GM23338 (cell line): ENCODE measurements around the gene ZNHIT6.

Experiments
- CREB1 ChIP-seq: fragments of 250-450 bp; sonication (Bioruptor Pico); IDR thresholded peaks from 2 replicates; pipeline ENCODE4 v1.5.0; 2020; ENCODE audit warnings: low read depth, mild to moderate bottlenecking, moderate library complexity
- CTCF ChIP-seq, 2 experiments: fragments of 200-600 bp in 1 of 2; sonication (generic) in 1 of 2; conservative IDR thresholded peaks; 2 replicates each; pipeline versions ENCODE4 v1.5.1 to v1.6.1; 2016 to 2017; ENCODE audit warnings: antibody characterized with exemption in 2 of 2, low read depth in 2 of 2, mild to moderate bottlenecking in 2 of 2, moderate library complexity in 1 of 2
- ETS1 ChIP-seq: IDR thresholded peaks from 2 replicates; pipeline ENCODE4 v1.6.1; 2016; ENCODE audit warnings: antibody characterized with exemption
- EZH2 ChIP-seq: fragments of 200-600 bp; sonication (generic); IDR thresholded peaks from one replicate; pipeline ENCODE4 v1.8.0; 2017; ENCODE audit warnings: antibody characterized with exemption, mild to moderate bottlenecking, low read depth; ENCODE audit not compliant: unreplicated experiment
- EZH2phosphoT487 ChIP-seq: fragments of 200-600 bp; sonication (generic); IDR thresholded peaks from one replicate; pipeline ENCODE4 v1.8.1; 2018; ENCODE audit warnings: antibody characterized with exemption; ENCODE audit not compliant: unreplicated experiment
- JUNB ChIP-seq: IDR thresholded peaks from one replicate; pipeline ENCODE4 v1.6.1; 2016; ENCODE audit warnings: antibody characterized with exemption; ENCODE audit not compliant: unreplicated experiment
- POLR2AphosphoS5 ChIP-seq: IDR thresholded peaks from 2 replicates; pipeline ENCODE4 v1.6.1; 2016; ENCODE audit warnings: antibody characterized with exemption, low read depth
- REST ChIP-seq: IDR thresholded peaks from one replicate; pipeline ENCODE4 v1.6.1; 2018; ENCODE audit warnings: antibody characterized with exemption; ENCODE audit not compliant: unreplicated experiment
- STAT1 ChIP-seq: IDR thresholded peaks from one replicate; pipeline ENCODE4 v1.6.1; 2016; ENCODE audit warnings: antibody characterized with exemption; ENCODE audit not compliant: unreplicated experiment
- ZNF114 ChIP-seq: fragments of 250-450 bp; sonication (Bioruptor Pico); IDR thresholded peaks from 2 replicates; pipeline ENCODE4 v1.5.0; 2020; ENCODE audit warnings: mild to moderate bottlenecking, moderate library complexity
- ZNF462 ChIP-seq: fragments of 250-450 bp; sonication (Bioruptor Pico); IDR thresholded peaks from 2 replicates; pipeline ENCODE4 v1.5.0; 2020; ENCODE audit warnings: mild to moderate bottlenecking, moderate library complexity

GRCh38 chr1:85606414-85606800 is 101.8 kb downstream of the ZNHIT6 start:
- TF ChIP-seq JUNB = no peak
- TF ChIP-seq CTCF (conservative IDR thresholded peaks at IDR 0.05; ENCODE audit: low read depth in 2 of 2) = no peak
- no peak for TF ChIP-seq REST
- no peak for TF ChIP-seq EZH2
- no peak for TF ChIP-seq STAT1
- TF ChIP-seq ETS1 = no peak
- TF ChIP-seq POLR2AphosphoS5 = no peak
- TF ChIP-seq ZNF462 (CRISPR knock-in tag) = no peak
- no peak for TF ChIP-seq CREB1 (CRISPR knock-in tag)
- TF ChIP-seq ZNF114 = no peak
- TF ChIP-seq EZH2phosphoT487 = no peak
